Superior temporal gyrus (tissue), 1 donor: ENCODE results near the gene ORM2.
A peak's percentile ranks its signal among the peaks of the same experiment; 100 is the strongest.

Source experiments
- DNase-seq: peaks from one replicate; pipeline ENCODE4 v3.0.0-alpha.2; 2016; ENCODE audit errors: extremely low spot score

The ORM2 gene

DNA sequence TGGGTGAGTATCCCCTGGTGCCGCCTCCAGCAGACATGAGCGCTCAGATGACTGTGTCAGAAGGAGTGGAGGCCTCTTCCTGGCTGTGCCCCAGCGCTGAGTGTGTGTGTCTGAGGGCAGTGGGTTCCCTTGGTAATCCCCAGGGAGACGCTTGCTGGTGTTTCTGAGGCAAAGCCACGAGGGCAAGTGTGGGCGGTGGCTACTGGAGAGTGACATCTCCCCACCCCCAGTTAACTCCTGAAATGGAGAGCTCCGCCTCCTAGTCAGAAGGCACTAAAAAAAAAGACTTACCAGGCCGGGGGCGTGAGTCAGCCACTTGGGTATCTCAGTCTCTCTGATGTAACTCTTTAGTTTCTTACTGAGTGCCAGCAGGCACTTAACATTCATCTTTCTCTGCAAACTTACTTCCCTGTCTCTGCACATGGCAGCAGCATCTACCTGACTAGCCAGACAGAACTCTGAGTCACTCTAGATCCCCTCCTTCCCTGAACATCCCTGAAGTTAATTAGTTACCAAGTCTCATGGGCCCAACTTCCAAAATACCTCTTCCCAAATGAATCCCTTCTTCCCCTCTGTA is 19.3 kb downstream of the ORM2 start:
- peak; percentile 40 for DNase-seq

GRCh38 chr9:114349713-114350480 is 20.2 kb downstream of the ORM2 start:
- no peak for DNase-seq

GRCh38 chr9:114350636-114351401 is 21.1 kb downstream of the ORM2 start:
- DNase-seq = no peak

DNA sequence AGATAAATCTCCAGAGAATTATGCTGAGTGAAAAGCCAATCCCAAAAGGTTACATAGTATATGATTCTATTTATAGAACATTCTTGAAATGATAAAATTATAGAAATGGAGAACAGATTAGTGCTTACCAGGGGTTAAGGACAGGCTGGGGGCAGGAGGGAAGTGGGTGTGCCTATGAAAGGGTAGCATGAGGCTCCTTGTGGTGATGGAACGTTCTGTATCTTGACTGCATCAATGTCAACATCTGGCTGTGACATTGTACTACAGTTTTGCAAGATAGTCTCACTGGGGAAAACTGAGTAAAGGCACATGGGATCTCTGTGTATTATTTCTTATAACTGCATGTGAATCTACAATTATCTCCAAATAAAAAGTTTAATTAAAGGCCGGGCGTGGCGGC is 22.3 kb downstream of the ORM2 start:
- DNase-seq = no peak

- DNase-seq = no peak
Measured at GRCh38 chr9:114355821-114356220, 26.2 kb downstream of the ORM2 start.

DNA sequence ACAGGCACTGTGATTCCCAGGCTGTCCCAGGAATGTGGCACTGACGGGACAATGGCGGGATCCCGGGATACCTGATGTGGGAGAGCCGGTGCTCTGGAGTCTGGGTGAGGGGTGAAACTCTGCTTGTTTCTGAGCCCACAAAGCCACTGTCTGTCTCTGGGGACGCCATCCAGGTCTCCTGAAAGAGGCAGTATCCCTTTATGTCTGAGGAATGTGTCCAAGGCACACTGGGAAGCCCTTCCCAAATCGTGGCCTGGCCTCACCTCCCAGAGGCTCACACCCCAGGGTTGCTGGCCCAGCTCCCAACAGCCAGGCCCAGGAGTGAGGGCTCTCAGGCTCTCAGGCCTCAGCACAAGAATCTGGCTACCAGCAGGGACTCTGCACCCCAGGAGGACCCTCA is 27.1 kb downstream of the ORM2 start:
- DNase-seq = no peak

- no peak for DNase-seq
Measured at GRCh38 chr9:114357360-114357759, 27.7 kb downstream of the ORM2 start.

DNA sequence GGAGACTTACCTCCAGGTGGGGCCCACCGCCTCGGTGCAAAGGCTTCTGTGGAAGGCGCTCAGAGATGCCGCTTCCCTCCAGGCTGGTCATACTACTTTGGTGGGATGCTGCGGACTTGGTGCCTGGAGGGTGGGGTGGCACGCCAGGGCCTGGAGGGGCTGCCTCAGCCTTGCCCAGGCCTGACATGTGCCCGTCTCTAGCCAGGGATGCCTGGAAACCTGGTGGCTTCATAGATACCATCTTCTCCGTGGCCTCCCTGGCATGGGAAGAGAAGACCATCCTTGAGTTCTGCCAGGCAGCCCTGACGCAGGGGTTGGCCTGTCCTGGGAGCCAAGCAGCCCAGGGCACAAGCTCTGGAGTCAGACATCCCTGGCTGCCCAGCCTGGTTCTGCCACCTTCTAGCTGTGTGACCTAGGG is 28.3 kb downstream of the ORM2 start:
- DNase-seq = no peak

DNA sequence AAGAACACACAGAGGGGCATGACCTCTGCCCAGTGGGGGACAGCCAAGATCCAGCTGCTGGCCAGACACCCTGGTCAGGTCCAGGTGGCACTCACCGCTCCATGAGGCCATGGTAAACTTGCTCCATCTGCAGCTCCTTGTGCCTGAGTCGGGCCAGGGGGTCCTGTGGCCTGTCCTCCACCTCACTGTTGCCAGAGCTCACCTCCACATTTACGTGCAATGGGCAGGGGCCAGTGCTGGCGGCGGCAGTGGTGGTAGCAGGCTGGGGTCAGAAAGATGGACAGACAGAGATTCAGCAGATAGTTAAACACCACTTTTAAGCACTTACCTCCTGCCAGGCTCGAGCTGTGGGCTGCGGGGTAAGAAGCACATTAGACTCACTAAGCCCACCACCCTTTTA is 30.1 kb downstream of the ORM2 start:
- no peak for DNase-seq

GRCh38 chr9:114361542-114361941 is 31.9 kb downstream of the ORM2 start:
- no peak for DNase-seq

DNA sequence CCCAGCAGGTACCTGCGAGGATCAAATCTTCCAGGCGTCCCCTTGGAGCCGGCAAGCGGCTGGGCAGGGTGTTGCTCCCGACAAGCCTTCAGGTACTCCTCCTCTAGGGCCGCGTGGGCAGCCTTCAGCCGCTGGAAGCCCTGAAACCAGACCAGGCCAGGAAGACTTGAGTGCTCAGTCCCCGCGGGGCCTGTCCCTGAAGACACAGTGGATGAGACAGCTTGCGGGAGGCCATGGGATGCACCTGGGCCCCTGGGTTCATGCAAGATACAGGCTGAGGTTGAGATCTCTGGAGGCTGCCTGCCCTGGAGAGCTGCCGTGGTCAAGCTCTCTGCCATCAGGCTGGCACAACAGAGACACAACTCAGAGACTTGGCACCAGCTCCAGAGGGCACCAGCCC is 32.7 kb downstream of the ORM2 start:
- no peak for DNase-seq

GRCh38 chr9:114363424-114363823 is 33.8 kb downstream of the ORM2 start:
- no peak for DNase-seq

DNA sequence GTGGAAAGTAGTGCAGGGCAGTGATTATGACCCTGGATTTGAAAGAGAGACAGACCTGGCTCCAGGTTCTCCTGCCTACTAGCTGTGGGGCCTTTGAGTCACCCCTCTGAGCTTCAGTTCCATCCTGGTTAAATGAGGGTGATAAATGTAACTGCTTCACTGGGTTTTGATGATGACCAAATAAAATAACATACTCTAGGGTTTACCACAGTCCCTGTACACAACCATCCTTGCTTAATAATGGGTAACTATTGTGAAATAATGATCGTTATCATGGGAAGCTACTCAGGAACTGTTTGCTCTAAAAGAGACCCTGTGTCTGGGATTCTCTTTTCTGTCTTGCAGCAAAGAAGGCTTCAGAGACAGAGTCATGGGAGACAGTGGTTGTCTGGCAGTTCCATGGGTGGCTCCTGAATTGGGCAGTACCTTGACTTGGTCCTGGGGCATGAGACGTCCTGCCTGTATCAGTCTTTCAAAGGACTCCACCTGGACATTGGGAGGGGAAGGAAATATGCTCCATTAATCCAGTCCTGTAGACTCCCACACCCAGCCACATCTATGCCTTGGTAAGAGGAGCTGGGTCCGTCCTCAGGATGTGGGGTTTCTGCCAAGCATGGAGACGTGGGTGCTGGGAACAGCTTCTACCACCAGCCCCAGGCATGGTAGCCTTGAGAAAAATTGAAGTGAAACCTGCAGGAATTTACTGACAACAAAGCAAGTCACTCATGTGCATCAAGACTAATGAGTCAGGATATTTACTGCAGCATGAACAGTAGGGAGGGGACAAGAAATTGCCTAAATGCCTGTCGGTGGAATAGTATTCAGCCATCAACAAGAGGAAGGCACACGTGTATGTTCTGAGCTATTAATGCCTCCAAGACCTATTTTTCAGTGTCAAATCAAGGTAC is 34.7 kb downstream of the ORM2 start:
- DNase-seq = no peak

- DNase-seq = no peak
Measured at GRCh38 chr9:114365194-114365593, 35.5 kb downstream of the ORM2 start.

DNA sequence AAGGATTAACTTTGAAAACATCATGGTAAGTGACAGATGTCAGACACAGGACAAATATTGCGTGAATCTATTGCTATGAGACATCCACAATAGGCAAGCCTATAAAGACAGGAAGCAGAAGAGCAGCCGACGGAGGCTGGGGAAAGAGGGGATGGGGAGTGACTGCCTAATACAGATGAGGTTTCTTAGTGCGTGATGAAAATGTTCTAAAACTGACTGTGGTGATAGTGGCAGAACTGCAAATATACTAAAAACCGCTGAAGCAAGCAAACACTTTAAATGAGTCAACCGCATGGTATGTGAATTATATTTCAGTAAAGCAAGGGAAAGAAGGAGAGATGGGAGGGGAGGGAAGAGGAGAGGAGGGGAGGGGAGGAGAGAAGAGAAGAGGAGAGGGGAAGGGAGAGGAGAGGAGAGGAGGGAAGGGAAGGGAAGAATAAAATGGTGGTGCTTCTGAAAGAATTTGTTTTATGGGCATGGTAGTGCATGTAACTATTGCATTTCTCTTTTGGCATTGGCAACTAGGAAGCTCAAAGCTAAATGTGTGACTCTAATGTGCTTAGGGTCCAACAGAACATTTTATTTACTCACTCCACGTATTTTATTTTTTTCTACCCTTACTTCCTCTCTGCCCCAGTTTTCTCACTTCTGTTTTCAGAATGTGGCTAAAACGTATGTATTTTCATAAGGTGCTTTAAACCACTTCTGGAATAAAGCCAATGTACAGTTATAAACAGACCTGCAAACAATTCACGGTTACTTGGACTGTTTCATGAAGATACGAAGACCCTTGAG is 36.9 kb downstream of the ORM2 start:
- no peak for DNase-seq

- DNase-seq = no peak
Measured at GRCh38 chr9:114367366-114367765, 37.7 kb downstream of the ORM2 start.

GRCh38 chr9:114367772-114368569 is 38.3 kb downstream of the ORM2 start:
- no peak for DNase-seq

DNA sequence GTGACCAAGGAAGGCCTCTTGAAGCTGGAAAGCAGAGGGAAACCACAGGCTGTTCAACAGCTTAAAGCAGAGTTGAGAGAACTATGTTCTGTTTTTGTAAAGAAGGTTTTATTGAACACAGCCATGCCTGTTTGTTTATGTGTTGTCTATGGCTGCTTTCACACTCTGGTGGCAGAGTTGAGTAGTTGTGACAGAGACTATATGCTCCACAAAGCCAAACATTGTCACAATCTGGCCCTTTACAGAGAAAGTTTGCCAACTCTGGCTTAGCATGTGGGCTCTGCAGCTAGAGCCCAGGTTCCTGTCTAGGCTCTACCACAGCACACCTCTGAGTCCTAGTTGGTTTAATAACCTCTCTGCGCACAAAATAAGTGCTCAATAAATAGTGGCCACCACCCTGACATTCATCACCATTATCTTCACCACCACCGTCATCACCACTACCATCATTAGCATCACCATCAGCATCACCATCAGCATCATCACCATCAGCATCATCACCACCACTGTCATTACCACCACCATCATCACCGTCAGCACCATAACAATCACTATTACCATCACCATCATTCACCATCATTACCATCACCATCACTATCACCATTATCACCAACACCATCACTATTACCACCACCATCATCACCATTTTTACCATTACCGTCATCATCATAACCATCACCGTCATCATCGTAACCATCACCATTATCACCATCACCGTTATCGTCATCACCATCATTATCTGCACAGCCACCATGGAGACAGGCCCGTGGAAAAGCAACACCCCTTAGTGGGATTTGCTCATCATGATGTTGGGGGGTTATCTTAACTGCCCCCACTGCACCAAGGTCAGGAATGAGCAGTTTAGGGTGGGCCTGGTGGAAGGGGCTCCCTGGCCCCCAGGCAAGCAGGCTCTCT is 39.8 kb downstream of the ORM2 start:
- peak; percentile 25 for DNase-seq
